A673 (cell line): ENCODE measurements around the gene MGAT5.

ENCODE experiments used
- EZH2 ChIP-seq: fragments of 200-600 bp; sonication (generic); IDR thresholded peaks from 2 replicates; pipeline ENCODE4 v1.6.1; 2017; ENCODE audit warnings: borderline replicate concordance, low read depth, mild to moderate bottlenecking, mixed read lengths, antibody characterized with exemption, low read length; ENCODE audit not compliant: poor library complexity, severe bottlenecking
- TF ChIP-seq, protein P1 (sequence below): fragments of 300-800, 200-600 bp; sonication (generic); conservative IDR thresholded peaks from 2 replicates; pipeline ENCODE4 v1.5.1; 2017; ENCODE audit warnings: low read depth, mild to moderate bottlenecking, antibody characterized with exemption, low read length, moderate library complexity, mixed read lengths

DNA sequence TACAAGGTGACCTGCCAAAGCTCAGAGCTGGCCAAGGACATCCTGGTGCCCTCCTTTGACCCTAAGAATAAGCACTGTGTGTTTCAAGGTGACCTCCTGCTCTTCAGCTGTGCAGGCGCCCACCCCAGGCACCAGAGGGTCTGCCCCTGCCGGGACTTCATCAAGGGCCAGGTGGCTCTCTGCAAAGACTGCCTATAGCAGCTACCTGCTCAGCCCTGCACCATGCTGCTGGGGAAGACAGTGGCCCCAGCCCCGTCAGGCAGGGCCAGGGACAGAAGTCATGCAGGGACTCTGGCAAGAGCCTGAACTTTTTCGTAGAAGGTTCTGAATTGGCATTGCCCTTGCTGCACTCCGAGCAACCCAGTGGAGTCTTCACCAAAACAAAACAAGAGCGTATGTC is 194.8 kb downstream of the MGAT5 start:
- TF ChIP-seq EZH2 = no peak
- TF ChIP-seq, protein P1, sequence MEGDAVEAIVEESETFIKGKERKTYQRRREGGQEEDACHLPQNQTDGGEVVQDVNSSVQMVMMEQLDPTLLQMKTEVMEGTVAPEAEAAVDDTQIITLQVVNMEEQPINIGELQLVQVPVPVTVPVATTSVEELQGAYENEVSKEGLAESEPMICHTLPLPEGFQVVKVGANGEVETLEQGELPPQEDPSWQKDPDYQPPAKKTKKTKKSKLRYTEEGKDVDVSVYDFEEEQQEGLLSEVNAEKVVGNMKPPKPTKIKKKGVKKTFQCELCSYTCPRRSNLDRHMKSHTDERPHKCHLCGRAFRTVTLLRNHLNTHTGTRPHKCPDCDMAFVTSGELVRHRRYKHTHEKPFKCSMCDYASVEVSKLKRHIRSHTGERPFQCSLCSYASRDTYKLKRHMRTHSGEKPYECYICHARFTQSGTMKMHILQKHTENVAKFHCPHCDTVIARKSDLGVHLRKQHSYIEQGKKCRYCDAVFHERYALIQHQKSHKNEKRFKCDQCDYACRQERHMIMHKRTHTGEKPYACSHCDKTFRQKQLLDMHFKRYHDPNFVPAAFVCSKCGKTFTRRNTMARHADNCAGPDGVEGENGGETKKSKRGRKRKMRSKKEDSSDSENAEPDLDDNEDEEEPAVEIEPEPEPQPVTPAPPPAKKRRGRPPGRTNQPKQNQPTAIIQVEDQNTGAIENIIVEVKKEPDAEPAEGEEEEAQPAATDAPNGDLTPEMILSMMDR = no peak
